ENCODE measurements around the gene ARHGEF28. TPM values are rescaled to one million over a fixed set of nuclear protein-coding genes. Genes with fewer than 3 reads are reported as not detected.

Gene ARHGEF28
- total and polyA plus RNA-seq, 9 of the 15 experiments (the other 6 are each of a cell fraction or from before 2014, with no cell fraction given) = 0.27 TPM; not detected in 8

- ATAC-seq (no peak), DNase-seq (ENCODE audit: extremely low read depth in 1 of 4, low spot score in 3 of 4) (no peak), FAIRE-seq (no peak)
- POLR2A ChIA-PET = no interaction called here
- TF ChIP-seq, protein P1, sequence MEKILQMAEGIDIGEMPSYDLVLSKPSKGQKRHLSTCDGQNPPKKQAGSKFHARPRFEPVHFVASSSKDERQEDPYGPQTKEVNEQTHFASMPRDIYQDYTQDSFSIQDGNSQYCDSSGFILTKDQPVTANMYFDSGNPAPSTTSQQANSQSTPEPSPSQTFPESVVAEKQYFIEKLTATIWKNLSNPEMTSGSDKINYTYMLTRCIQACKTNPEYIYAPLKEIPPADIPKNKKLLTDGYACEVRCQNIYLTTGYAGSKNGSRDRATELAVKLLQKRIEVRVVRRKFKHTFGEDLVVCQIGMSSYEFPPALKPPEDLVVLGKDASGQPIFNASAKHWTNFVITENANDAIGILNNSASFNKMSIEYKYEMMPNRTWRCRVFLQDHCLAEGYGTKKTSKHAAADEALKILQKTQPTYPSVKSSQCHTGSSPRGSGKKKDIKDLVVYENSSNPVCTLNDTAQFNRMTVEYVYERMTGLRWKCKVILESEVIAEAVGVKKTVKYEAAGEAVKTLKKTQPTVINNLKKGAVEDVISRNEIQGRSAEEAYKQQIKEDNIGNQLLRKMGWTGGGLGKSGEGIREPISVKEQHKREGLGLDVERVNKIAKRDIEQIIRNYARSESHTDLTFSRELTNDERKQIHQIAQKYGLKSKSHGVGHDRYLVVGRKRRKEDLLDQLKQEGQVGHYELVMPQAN (IDR thresholded peaks at IDR 0.05; ENCODE audit: borderline replicate concordance) = no peak
- no peak for TF ChIP-seq ZHX1 (conservative IDR thresholded peaks at IDR 0.05; ENCODE audit: low read length)
- no peak for TF ChIP-seq RCOR1 (IDR thresholded peaks at IDR 0.05; ENCODE audit: borderline replicate concordance in 1 of 2, low read depth in 2 of 2, low read length in 2 of 2)
- Histone ChIP-seq H3K9ac (ENCODE audit: insufficient read depth in 1 of 2, low read depth in 2 of 2, low read length in 2 of 2) (no peak overlapping the region), H3K4me3 (no peak overlapping the region), H2AFZ (ENCODE audit: low read depth, low read length) (no peak overlapping the region), H4K20me1 (replicated peaks; ENCODE audit: control insufficient read depth, insufficient read depth, low read length) (no peaks in the 10 kb centered on the region), H3K36me3 (ENCODE audit: control insufficient read depth, insufficient read depth, low read length) (no peaks in the 10 kb centered on the region), H3K27ac (ENCODE audit: extremely low read depth, low read depth, low read length) (no peak overlapping the region), H3K79me2 (ENCODE audit: control insufficient read depth, insufficient read depth, low read length) (no peaks in the 10 kb centered on the region), H3K4me2 (ENCODE audit: insufficient read depth, low read length) (no peak overlapping the region), H3K9me1 (ENCODE audit: control insufficient read depth, insufficient read depth, low read length) (no peaks in the 10 kb centered on the region), H3K9me3 (replicated peaks; ENCODE audit: control insufficient read depth, insufficient read depth, low read depth, low read length) (no peaks in the 10 kb centered on the region), H3K27me3 (ENCODE audit: control insufficient read depth in 2 of 2, insufficient read depth in 2 of 2, low read length in 2 of 2) (peaks cover 20 to 24% of the 10 kb centered on the region in 2 experiments), H3K4me1 (replicated peaks in 1 of 2; ENCODE audit: control insufficient read depth in 2 of 2, insufficient read depth in 2 of 2, low read length in 2 of 2) (peaks cover 0 to 10% of the 10 kb centered on the region in 2 experiments; a peak in 1 of 5 replicates)
- intact Hi-C loops (cut with micrococcal nuclease) (no loop called here), in situ Hi-C loops (cut with MboI) (no loop called here)
- CTCF ChIA-PET (ENCODE audit: low intra/inter-chr PET ratio) = no interaction called here
- no TSS peak for BruUV-seq (replicated peaks)
- 5% methylated on average over 14 of the region's 14 CpGs for WGBS (ENCODE audit: insufficient coverage, low coverage, missing lambda C conversion rate)
These were observed 868 bp downstream of the ARHGEF28 start for GRCh38 chr5:73626814-73627313.
